ENCODE results near the gene HSPA1A. TPM values are rescaled to one million over a fixed set of nuclear protein-coding genes. Genes with fewer than 3 reads are reported as not detected.

HSPA1A gene
- total and polyA plus RNA-seq, 9 of the 15 experiments (the other 6 are each of a cell fraction or from before 2014, with no cell fraction given) = 2.2 to 273 (median 107) TPM

DNA sequence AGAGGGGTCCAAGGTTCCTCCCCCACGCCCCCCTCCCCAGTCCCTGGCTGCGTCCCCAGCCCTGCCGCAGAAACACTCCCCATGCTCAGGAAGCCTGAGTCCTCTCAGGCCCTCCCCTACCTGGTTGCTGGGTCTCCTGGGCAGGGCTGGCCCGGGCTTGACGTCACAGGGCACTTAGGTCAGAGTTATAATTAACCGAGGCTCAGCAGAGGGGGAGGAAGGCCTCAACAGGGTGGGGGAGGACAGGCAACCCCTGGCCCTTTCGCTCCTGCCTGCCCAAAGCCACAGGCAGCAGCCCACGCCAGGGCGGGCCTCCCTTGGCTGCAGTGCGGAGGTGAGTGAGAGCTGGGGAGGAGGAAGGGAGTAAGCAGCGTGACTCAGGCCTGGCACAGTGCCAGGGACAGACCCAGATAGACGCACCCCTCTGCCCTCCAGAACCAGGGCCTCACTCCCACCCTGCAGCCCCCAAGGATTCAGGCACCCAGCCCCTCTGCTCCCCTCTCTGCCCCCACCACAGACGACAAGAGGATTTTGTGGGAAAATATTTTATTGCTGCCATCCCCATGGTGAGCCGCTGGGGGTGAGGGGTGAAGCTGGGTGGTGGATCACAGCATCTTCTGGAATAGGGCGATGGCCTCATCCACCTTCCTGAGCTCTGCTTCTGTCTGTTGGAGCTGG, 38.2 kb upstream of the HSPA1A start, which contains the start of gene VWA7 (continued):
- TF ChIP-seq, protein P1, sequence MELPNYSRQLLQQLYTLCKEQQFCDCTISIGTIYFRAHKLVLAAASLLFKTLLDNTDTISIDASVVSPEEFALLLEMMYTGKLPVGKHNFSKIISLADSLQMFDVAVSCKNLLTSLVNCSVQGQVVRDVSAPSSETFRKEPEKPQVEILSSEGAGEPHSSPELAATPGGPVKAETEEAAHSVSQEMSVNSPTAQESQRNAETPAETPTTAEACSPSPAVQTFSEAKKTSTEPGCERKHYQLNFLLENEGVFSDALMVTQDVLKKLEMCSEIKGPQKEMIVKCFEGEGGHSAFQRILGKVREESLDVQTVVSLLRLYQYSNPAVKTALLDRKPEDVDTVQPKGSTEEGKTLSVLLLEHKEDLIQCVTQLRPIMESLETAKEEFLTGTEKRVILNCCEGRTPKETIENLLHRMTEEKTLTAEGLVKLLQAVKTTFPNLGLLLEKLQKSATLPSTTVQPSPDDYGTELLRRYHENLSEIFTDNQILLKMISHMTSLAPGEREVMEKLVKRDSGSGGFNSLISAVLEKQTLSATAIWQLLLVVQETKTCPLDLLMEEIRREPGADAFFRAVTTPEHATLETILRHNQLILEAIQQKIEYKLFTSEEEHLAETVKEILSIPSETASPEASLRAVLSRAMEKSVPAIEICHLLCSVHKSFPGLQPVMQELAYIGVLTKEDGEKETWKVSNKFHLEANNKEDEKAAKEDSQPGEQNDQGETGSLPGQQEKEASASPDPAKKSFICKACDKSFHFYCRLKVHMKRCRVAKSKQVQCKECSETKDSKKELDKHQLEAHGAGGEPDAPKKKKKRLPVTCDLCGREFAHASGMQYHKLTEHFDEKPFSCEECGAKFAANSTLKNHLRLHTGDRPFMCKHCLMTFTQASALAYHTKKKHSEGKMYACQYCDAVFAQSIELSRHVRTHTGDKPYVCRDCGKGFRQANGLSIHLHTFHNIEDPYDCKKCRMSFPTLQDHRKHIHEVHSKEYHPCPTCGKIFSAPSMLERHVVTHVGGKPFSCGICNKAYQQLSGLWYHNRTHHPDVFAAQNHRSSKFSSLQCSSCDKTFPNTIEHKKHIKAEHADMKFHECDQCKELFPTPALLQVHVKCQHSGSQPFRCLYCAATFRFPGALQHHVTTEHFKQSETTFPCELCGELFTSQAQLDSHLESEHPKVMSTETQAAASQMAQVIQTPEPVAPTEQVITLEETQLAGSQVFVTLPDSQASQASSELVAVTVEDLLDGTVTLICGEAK (IDR thresholded peaks at IDR 0.05) = 0 out of 2 replicates have a peak, but pooled peaks have one; percentile 36
- TF ChIP-seq, protein P1 (CRISPR knock-in tag; IDR thresholded peaks at IDR 0.05) = no peak
- TF ChIP-seq, protein P2, sequence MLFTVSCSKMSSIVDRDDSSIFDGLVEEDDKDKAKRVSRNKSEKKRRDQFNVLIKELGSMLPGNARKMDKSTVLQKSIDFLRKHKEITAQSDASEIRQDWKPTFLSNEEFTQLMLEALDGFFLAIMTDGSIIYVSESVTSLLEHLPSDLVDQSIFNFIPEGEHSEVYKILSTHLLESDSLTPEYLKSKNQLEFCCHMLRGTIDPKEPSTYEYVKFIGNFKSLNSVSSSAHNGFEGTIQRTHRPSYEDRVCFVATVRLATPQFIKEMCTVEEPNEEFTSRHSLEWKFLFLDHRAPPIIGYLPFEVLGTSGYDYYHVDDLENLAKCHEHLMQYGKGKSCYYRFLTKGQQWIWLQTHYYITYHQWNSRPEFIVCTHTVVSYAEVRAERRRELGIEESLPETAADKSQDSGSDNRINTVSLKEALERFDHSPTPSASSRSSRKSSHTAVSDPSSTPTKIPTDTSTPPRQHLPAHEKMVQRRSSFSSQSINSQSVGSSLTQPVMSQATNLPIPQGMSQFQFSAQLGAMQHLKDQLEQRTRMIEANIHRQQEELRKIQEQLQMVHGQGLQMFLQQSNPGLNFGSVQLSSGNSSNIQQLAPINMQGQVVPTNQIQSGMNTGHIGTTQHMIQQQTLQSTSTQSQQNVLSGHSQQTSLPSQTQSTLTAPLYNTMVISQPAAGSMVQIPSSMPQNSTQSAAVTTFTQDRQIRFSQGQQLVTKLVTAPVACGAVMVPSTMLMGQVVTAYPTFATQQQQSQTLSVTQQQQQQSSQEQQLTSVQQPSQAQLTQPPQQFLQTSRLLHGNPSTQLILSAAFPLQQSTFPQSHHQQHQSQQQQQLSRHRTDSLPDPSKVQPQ (CRISPR knock-in tag; IDR thresholded peaks at IDR 0.05; ENCODE audit: borderline replicate concordance) = no peak
- no peak for TF ChIP-seq ZNF253 (CRISPR knock-in tag; conservative IDR thresholded peaks at IDR 0.05)
- TF ChIP-seq ZNF696 (CRISPR knock-in tag; conservative IDR thresholded peaks at IDR 0.05) = no peak
- TF ChIP-seq ZNF408 (CRISPR knock-in tag; IDR thresholded peaks at IDR 0.05; ENCODE audit: low read depth) = no peak
- TF ChIP-seq ARNT (IDR thresholded peaks at IDR 0.05) = peak in 1 of 2 experiments; percentile 89
- peak; percentile 63; the same call in 1 of the 2 replicates for TF ChIP-seq MTA2 (IDR thresholded peaks at IDR 0.05; ENCODE audit: low read depth)
- TF ChIP-seq EWSR1 (IDR thresholded peaks at IDR 0.05; ENCODE audit: borderline replicate concordance, low read depth, partially characterized antibody) = no peak
- TF ChIP-seq ZNF431 (CRISPR knock-in tag; IDR thresholded peaks at IDR 0.05) = no peak; the same call in 1 of the 2 replicates
- TF ChIP-seq, protein P3, sequence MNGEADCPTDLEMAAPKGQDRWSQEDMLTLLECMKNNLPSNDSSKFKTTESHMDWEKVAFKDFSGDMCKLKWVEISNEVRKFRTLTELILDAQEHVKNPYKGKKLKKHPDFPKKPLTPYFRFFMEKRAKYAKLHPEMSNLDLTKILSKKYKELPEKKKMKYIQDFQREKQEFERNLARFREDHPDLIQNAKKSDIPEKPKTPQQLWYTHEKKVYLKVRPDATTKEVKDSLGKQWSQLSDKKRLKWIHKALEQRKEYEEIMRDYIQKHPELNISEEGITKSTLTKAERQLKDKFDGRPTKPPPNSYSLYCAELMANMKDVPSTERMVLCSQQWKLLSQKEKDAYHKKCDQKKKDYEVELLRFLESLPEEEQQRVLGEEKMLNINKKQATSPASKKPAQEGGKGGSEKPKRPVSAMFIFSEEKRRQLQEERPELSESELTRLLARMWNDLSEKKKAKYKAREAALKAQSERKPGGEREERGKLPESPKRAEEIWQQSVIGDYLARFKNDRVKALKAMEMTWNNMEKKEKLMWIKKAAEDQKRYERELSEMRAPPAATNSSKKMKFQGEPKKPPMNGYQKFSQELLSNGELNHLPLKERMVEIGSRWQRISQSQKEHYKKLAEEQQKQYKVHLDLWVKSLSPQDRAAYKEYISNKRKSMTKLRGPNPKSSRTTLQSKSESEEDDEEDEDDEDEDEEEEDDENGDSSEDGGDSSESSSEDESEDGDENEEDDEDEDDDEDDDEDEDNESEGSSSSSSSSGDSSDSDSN (IDR thresholded peaks at IDR 0.05; ENCODE audit: borderline replicate concordance in 1 of 2, low read depth in 2 of 2, low read length in 2 of 2) = peak in 1 of 2 experiments; percentile 98; a peak in 2 of 4 replicates
- TF ChIP-seq ARHGAP35 (IDR thresholded peaks at IDR 0.05; ENCODE audit: partially characterized antibody) = no peak
- TF ChIP-seq IRF2 (CRISPR knock-in tag; IDR thresholded peaks at IDR 0.05) = no peak
- peak; percentile 95 for TF ChIP-seq KLF16 (IDR thresholded peaks at IDR 0.05)
